Left renal pelvis (tissue), 4 donors: Measurements from ENCODE around the gene CPLX4. TPM values are rescaled to one million over a fixed set of nuclear protein-coding genes. Genes with fewer than 3 reads are reported as not detected.

ENCODE experiments used
- polyA plus RNA-seq, 4 donors: library from polyadenylated mRNA; unstranded; fragments of 120-200 nt; gene quantifications; one replicate each; pipeline ENCODE4 v1.2.1, GENCODE V29; 2013; ENCODE audit not compliant: insufficient read length in 4 of 4

The CPLX4 gene
- polyA plus RNA-seq, 4 donors: 0.08 to 0.27 (median 0.14) TPM; not detected in 1

Other genes starting within 250 kb of the CPLX4 start
- gene SEC11C, start 178.8 kb downstream of the CPLX4 start, polyA plus RNA-seq: 10 to 100 TPM; 37.5 to 83.1 (median 73.1) TPM
- gene GRP, start 98.5 kb downstream of the CPLX4 start, polyA plus RNA-seq: 1 to 10 TPM in 3 of 4 donors, not detected in 1; 1.7 to 3.9 (median 2.8) TPM
- not detected for gene RAX, start 45.2 kb downstream of the CPLX4 start, polyA plus RNA-seq
- gene LMAN1, start 40.6 kb upstream of the CPLX4 start, polyA plus RNA-seq: 100 to 1,000 TPM; 112 to 143 (median 119) TPM